Neuronal stem cell (in vitro differentiated cells): Measurements from ENCODE around the gene JAK2.

Experiments used
- DNase-seq: peaks from one replicate; pipeline ENCODE4 v3.0.0-alpha.2; 2013; ENCODE audit warnings: low spot score
- H2AFZ ChIP-seq: one replicate; pipeline ENCODE4 v1.6.1; 2013; ENCODE audit warnings: mild to moderate bottlenecking, low read length, inconsistent platforms
- H2AK5ac ChIP-seq: 2 replicates; pipeline ENCODE4 v1.6.1; 2013; ENCODE audit warnings: low read depth, mild to moderate bottlenecking, inconsistent platforms, low read length, moderate library complexity, mixed read lengths
- H2BK120ac ChIP-seq: 2 replicates; pipeline ENCODE4 v1.6.1; 2013; ENCODE audit warnings: low read depth, mild to moderate bottlenecking, inconsistent platforms, low read length, moderate library complexity, mixed read lengths
- H2BK12ac ChIP-seq: one replicate; pipeline ENCODE4 v1.6.1; 2013; ENCODE audit warnings: low read length, inconsistent platforms
- H2BK15ac ChIP-seq: 2 replicates; pipeline ENCODE4 v1.6.1; 2013; ENCODE audit warnings: mild to moderate bottlenecking, low read length, inconsistent platforms, mixed read lengths
- H2BK5ac ChIP-seq: one replicate; pipeline ENCODE4 v1.6.1; 2013; ENCODE audit warnings: inconsistent platforms, mild to moderate bottlenecking, low read length, moderate library complexity
- H3K14ac ChIP-seq: one replicate; pipeline ENCODE4 v1.6.1; 2013; ENCODE audit warnings: low read length, inconsistent platforms
- H3K18ac ChIP-seq: 2 replicates; pipeline ENCODE4 v1.6.1; 2013; ENCODE audit warnings: low read length, inconsistent platforms
- H3K23ac ChIP-seq: 2 replicates; pipeline ENCODE4 v1.6.1; 2013; ENCODE audit warnings: low read depth, mild to moderate bottlenecking, mixed read lengths, low read length, inconsistent platforms; ENCODE audit not compliant: poor library complexity
- H3K27ac ChIP-seq: replicated peaks from 3 replicates; pipeline ENCODE4 v1.5.1; 2013; ENCODE audit warnings: low read length, inconsistent platforms
- H3K27me3 ChIP-seq, 3 experiments: 2 replicates each; pipeline ENCODE4 v1.6.1; 2013; ENCODE audit warnings: low read length in 3 of 3, mild to moderate bottlenecking in 2 of 3, inconsistent platforms in 1 of 3, low read depth in 1 of 3, mixed read lengths in 1 of 3, moderate library complexity in 1 of 3; ENCODE audit not compliant: control insufficient read depth in 3 of 3, insufficient read depth in 3 of 3
- H3K36me3 ChIP-seq, 2 donors: replicated peaks in 1 of 2; 2 replicates each; pipeline ENCODE4 v1.6.1; 2013; ENCODE audit warnings: low read length in 2 of 2; ENCODE audit not compliant: control insufficient read depth in 2 of 2, insufficient read depth in 2 of 2
- H3K4ac ChIP-seq: 2 replicates; pipeline ENCODE4 v1.6.1; 2013; ENCODE audit warnings: inconsistent platforms, mild to moderate bottlenecking, low read length, moderate library complexity
- H3K4me1 ChIP-seq, 2 donors: 1 replicate in 1 of 2; 2 replicates in 1 of 2; pipeline ENCODE4 v1.6.1; 2013; ENCODE audit warnings: low read length in 2 of 2, low read depth in 1 of 2; ENCODE audit not compliant: control insufficient read depth in 2 of 2, insufficient read depth in 1 of 2
- H3K4me2 ChIP-seq: one replicate; pipeline ENCODE4 v1.6.1; 2013; ENCODE audit warnings: mild to moderate bottlenecking, low read length, inconsistent platforms; ENCODE audit not compliant: insufficient read depth, poor library complexity, severe bottlenecking
- H3K4me3 ChIP-seq, 2 donors: 2 replicates each; pipeline ENCODE4 v1.5.1; 2013; ENCODE audit warnings: low read length in 2 of 2, mild to moderate bottlenecking in 2 of 2, inconsistent platforms in 1 of 2, moderate library complexity in 1 of 2
- H3K79me1 ChIP-seq: one replicate; pipeline ENCODE4 v1.6.1; 2013; ENCODE audit warnings: low read depth, mild to moderate bottlenecking, inconsistent platforms, low read length, moderate library complexity
- H3K9ac ChIP-seq: one replicate; pipeline ENCODE4 v1.6.1; 2013; ENCODE audit warnings: mild to moderate bottlenecking, low read depth, low read length, inconsistent platforms; ENCODE audit not compliant: poor library complexity
- H3K9me3 ChIP-seq, 2 donors: replicated peaks in 1 of 2; 2 replicates each; pipeline versions ENCODE3 to v1.6.1; 2013; ENCODE audit warnings: low read length in 2 of 2, mild to moderate bottlenecking in 2 of 2, inconsistent platforms in 1 of 2, low read depth in 1 of 2, mixed read lengths in 1 of 2, moderate library complexity in 1 of 2; ENCODE audit not compliant: control insufficient read depth in 2 of 2, insufficient read depth in 1 of 2
- H4K8ac ChIP-seq: one replicate; pipeline ENCODE4 v1.6.1; 2013; ENCODE audit warnings: low read depth, mild to moderate bottlenecking, inconsistent platforms, low read length, moderate library complexity
- H4K91ac ChIP-seq: one replicate; pipeline ENCODE4 v1.6.1; 2013; ENCODE audit warnings: low read length, low read depth, mild to moderate bottlenecking, inconsistent platforms; ENCODE audit not compliant: poor library complexity
- WGBS, 2 donors: extraction: QIAGEN DNeasy Blood & Tissue Kit; methylation state at CpG; one replicate each; pipeline ENCODE4 v1.1.7; 2013; ENCODE audit warnings: missing lambda C conversion rate in 2 of 2, mixed read lengths in 1 of 2; ENCODE audit not compliant: insufficient read length in 2 of 2, insufficient replicate concordance in 1 of 2; ENCODE audit errors: extremely low coverage in 2 of 2; 5-methylcytosine and 5-hydroxymethylcytosine counted together

Gene JAK2

GRCh38 chr9:4962085-4962484 lies 23.0 kb upstream of the JAK2 start:
- H3K27ac ChIP-seq, result no peak overlapping the region
- no CpG with 5 or more reads among the region's 2 CpGs for WGBS, 2 donors
- no peak overlapping the region for H2AFZ ChIP-seq
- DNase-seq, result no peak
- H3K79me1 ChIP-seq, result no peaks in the 10 kb centered on the region
- no peaks in the 10 kb centered on the region for H3K9me3 ChIP-seq
- no peak overlapping the region for H3K23ac ChIP-seq
- H3K9ac ChIP-seq, result no peak overlapping the region
- H2AK5ac ChIP-seq, result no peak overlapping the region
- no peaks in the 10 kb centered on the region for H3K36me3 ChIP-seq
- H2BK15ac ChIP-seq, result no peak overlapping the region
- H2BK5ac ChIP-seq, result no peak overlapping the region
- H3K14ac ChIP-seq, result no peak overlapping the region
- H3K4me2 ChIP-seq, result no peak overlapping the region
- no peak overlapping the region for H3K4ac ChIP-seq
- H3K4me1 ChIP-seq, result peaks cover 0 to 3% of the 10 kb centered on the region in 2 donors
- H2BK12ac ChIP-seq, result no peak overlapping the region
- no peak overlapping the region for H4K8ac ChIP-seq
- no peak overlapping the region for H2BK120ac ChIP-seq
- no peak overlapping the region for H4K91ac ChIP-seq
- no peak overlapping the region for H3K18ac ChIP-seq
- no peaks in the 10 kb centered on the region for H3K27me3 ChIP-seq
- no peak overlapping the region for H3K4me3 ChIP-seq

GRCh38 chr9:4964540-4964939 lies 20.5 kb upstream of the JAK2 start:
- Histone ChIP-seq H2BK5ac (no peak overlapping the region), H3K9me3 (no peaks in the 10 kb centered on the region), H2AFZ (no peak overlapping the region), H4K91ac (no peak overlapping the region), H3K9ac (no peak overlapping the region), H2AK5ac (no peak overlapping the region), H3K27me3 (no peaks in the 10 kb centered on the region), H2BK120ac (no peak overlapping the region), H3K14ac (no peak overlapping the region), H3K4me1 (peaks cover 0 to 3% of the 10 kb centered on the region in 2 donors), H3K23ac (no peak overlapping the region), H3K79me1 (no peaks in the 10 kb centered on the region), H3K18ac (no peak overlapping the region), H2BK12ac (no peak overlapping the region), H3K4me3 (no peak overlapping the region), H3K36me3 (no peaks in the 10 kb centered on the region), H3K4me2 (no peak overlapping the region), H3K4ac (no peak overlapping the region), H3K27ac (no peak overlapping the region), H4K8ac (no peak overlapping the region), H2BK15ac (no peak overlapping the region)
- DNase-seq, result peak; percentile 30

- Histone ChIP-seq H3K4ac (no peak overlapping the region), H2BK12ac (no peak overlapping the region), H3K4me3 (no peak overlapping the region), H3K4me2 (no peak overlapping the region), H2BK5ac (no peak overlapping the region), H2BK120ac (no peak overlapping the region), H3K18ac (no peak overlapping the region), H4K91ac (no peak overlapping the region), H3K79me1 (no peaks in the 10 kb centered on the region), H3K4me1 (peaks cover 0 to 3% of the 10 kb centered on the region in 2 donors), H3K27me3 (no peaks in the 10 kb centered on the region), H2AFZ (no peak overlapping the region), H3K27ac (no peak overlapping the region), H3K9ac (no peak overlapping the region), H4K8ac (no peak overlapping the region), H2BK15ac (no peak overlapping the region), H3K14ac (no peak overlapping the region), H3K9me3 (no peaks in the 10 kb centered on the region), H3K23ac (no peak overlapping the region), H2AK5ac (no peak overlapping the region), H3K36me3 (no peaks in the 10 kb centered on the region)
- no CpG with 5 or more reads among the region's 2 CpGs for WGBS, 2 donors
- DNase-seq, result no peak
These were observed 19.8 kb upstream of the JAK2 start for GRCh38 chr9:4965174-4965821.

- H3K4me2 ChIP-seq, result no peak overlapping the region
- H3K4me1 ChIP-seq, result peaks cover 0 to 3% of the 10 kb centered on the region in 2 donors
- H3K9ac ChIP-seq, result no peak overlapping the region
- H3K36me3 ChIP-seq, result no peaks in the 10 kb centered on the region
- no peak overlapping the region for H3K27ac ChIP-seq
- no peak overlapping the region for H2BK5ac ChIP-seq
- H3K4ac ChIP-seq, result no peak overlapping the region
- no peak overlapping the region for H4K91ac ChIP-seq
- no peak overlapping the region for H3K18ac ChIP-seq
- H2BK12ac ChIP-seq, result no peak overlapping the region
- H2AFZ ChIP-seq, result no peak overlapping the region
- DNase-seq, result no peak
- H3K79me1 ChIP-seq, result no peaks in the 10 kb centered on the region
- H2AK5ac ChIP-seq, result no peak overlapping the region
- no peak overlapping the region for H2BK120ac ChIP-seq
- no peak overlapping the region for H3K14ac ChIP-seq
- no peak overlapping the region for H4K8ac ChIP-seq
- no CpG with 5 or more reads among the region's 3 CpGs for WGBS, 2 donors
- H3K27me3 ChIP-seq, result no peaks in the 10 kb centered on the region
- no peaks in the 10 kb centered on the region for H3K9me3 ChIP-seq
- H3K23ac ChIP-seq, result no peak overlapping the region
- H2BK15ac ChIP-seq, result no peak overlapping the region
- H3K4me3 ChIP-seq, result no peak overlapping the region
These were observed 17.5 kb upstream of the JAK2 start for GRCh38 chr9:4967523-4967922.
